Inferior parietal cortex (tissue), 1 donor: ENCODE measurements around the gene SLC25A34.

Experiments used
- DNase-seq: peaks from one replicate; pipeline ENCODE4 v3.0.0-alpha.2; 2016; ENCODE audit errors: extremely low spot score

SLC25A34 gene

DNA sequence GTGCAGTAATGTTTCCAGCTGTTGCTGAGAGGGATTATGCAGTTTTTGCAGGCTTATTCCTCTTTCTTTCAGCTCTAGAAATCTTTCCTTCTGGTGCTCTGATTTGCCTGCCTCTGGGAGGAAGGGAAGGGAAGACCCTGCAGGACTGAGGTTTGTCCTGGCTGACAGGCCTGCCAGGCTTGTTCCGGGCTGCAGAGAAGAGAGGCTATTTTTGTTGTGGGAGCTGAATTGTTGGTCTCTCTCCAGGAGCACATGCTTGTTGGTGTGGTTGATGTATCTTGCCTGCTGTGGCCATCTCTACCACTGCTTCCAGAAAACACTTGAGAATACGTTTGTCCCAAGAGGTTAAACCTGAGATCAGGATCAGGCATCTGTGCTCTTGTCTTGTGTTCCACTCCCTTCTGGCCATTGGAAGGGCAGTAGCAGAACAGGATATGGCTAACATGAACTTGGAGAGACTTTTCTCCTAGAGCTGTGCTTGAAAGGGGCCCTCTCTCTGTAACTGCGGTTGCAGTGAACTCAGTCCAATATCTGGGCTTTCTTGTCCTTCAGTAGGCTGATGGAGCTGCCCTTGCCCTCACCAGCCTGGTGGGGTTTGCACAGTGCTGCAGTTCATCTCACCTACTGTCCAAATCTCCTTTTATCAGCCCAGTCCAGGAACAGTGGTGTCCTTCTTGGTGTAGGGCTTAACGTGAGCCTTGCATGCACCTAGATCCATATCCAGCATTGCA is 21.5 kb upstream of the SLC25A34 start:
- DNase-seq = peak; percentile 70

- no peak for DNase-seq
Observed at GRCh38 chr1:15717418-15718125, 18.5 kb upstream of the SLC25A34 start.

DNA sequence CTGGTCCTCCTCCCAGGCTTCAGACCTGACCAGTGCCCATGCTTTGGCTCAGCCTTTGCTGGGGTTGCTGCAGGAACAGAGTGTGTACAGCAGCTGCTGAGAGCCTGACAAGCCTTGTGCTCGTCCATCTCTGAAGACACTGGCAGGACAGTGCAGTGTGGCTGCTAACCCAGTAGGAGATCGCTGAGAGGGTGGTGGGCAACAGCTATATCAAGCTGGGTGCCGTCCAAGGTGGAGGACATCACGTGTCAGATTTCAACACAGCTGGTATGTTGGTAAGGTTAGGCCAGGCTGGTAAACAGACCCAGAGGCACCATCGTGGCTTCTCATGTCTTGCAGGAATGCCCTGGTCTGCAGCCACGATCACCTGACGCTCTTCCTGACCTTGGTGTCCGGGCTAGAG is 17.9 kb upstream of the SLC25A34 start:
- DNase-seq = no peak

- DNase-seq = no peak
Observed at GRCh38 chr1:15719381-15720120, 16.5 kb upstream of the SLC25A34 start.

GRCh38 chr1:15720861-15721260 is 15.2 kb upstream of the SLC25A34 start:
- DNase-seq = no peak

DNA sequence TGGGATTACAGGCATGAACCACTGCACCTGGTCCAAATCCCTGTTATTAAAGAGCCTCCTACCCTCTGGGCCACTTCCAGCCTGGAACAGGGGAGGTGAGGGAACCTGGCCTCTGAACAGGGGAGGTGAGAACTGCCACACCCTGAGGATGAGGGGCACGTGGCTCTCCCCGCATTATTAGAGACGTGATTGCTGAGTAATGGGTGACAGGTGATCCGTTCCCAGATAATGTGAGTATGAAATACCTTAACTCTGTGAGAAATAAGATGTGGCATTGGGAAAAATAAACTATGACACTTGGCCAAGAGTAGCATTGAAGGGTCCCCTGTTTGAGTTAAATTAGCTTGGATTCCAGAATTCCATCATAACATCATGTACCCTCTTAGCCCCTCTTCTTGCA is 13.6 kb upstream of the SLC25A34 start:
- no peak for DNase-seq

GRCh38 chr1:15722836-15723532 is 13.1 kb upstream of the SLC25A34 start:
- DNase-seq = no peak

- DNase-seq = no peak
Observed at GRCh38 chr1:15723631-15724246, 12.3 kb upstream of the SLC25A34 start.

GRCh38 chr1:15724949-15725880 is 10.8 kb upstream of the SLC25A34 start:
- no peak for DNase-seq

DNA sequence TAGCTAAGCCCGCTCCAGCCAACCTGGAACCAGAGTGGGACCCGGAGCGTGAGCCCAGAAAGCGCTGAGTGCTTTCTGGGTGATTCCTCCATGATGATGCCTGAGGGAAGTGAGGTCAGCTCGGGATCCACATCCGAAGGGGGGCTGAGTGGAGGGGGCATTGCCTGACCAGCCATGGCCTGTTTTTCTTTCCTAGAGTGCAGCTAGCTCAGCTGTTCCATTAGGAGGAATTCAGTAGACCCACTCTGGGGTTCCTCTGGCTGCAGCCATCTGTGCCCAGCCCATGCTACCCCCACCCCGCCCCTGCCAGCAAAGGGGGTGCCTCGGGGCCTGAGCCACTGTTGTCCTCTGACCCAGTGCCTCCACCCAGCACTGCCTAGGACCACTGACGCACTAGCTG is 9.6 kb upstream of the SLC25A34 start:
- DNase-seq = no peak

- no peak for DNase-seq
Observed at GRCh38 chr1:15727021-15727420, 9.0 kb upstream of the SLC25A34 start.

DNA sequence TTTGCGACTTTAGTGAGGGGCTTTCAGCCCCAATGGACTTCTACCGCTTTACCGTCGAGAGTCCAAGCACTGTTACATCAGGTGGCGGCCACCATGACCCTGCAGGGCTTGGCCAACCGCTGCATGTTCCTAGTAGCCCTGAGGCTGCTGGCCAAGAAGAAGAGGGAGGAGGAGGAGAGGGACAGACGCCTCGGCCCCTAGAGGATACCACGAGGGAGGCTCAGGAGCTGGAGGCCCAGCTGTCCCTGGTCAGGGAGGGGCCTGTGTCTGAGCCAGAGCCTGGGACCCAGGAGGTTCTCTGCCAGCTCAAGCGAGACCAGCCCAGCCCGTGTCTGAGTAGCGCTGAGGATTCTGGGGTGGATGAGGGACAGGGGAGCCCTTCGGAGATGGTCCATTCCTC is 8.6 kb upstream of the SLC25A34 start:
- no peak for DNase-seq

- DNase-seq = no peak
Observed at GRCh38 chr1:15727866-15728534, 8.1 kb upstream of the SLC25A34 start.

DNA sequence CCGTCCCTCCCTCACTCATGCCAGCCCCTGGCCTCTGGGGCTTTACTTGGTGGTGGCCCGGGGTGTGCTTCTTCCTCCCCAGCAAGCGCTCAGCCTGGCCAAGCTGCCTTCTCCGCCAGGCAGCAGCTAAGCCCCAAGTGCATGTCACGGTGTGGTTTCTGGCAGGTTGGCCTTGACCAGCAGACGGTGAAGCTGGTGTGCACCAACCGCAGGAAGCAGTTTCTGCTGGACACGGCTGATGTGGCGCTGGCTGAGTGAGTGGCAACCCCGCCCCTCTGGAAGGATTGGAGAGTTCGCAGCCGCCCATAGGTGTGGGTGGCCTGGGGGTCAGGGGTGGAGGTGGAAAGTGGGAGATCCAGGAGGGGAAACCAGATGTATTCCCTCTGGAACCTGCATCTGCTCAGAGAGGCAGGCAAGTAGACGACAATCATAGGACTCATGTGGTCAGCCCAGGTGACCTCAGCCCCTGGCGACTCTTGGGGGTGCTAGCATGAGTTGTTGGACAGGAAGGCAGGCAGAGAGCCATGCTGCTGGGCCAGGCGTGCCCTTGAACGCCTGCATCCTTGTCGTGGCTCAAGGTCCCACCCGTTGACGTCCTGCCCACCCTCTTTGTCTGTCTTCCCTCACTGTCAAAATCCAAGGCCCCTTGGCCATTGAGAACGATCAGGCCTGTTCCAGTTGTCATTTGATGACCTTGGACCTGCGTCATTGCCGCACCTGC is 7.0 kb upstream of the SLC25A34 start:
- DNase-seq = no peak

DNA sequence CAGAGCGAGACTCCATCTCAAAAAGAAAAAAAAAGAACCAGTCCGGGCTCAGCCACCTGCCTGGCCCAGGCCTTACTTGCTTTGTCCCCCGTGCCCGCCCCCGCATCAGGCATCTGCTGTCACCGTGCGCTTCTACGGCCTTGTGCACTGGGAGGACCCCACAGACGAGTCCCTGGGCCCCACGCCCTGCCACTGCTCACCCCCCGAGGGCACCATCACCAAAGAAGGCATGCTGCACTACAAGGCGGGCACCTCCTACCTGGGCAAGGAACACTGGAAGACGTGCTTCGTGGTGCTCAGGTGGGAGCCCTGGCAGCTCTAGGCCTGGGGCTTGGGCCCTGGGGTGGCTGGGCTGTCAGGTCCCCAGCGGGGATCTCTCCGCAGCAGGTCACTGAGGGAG is 5.6 kb upstream of the SLC25A34 start:
- DNase-seq = no peak

- no peak for DNase-seq
Observed at GRCh38 chr1:15730936-15731335, 5.1 kb upstream of the SLC25A34 start.

DNA sequence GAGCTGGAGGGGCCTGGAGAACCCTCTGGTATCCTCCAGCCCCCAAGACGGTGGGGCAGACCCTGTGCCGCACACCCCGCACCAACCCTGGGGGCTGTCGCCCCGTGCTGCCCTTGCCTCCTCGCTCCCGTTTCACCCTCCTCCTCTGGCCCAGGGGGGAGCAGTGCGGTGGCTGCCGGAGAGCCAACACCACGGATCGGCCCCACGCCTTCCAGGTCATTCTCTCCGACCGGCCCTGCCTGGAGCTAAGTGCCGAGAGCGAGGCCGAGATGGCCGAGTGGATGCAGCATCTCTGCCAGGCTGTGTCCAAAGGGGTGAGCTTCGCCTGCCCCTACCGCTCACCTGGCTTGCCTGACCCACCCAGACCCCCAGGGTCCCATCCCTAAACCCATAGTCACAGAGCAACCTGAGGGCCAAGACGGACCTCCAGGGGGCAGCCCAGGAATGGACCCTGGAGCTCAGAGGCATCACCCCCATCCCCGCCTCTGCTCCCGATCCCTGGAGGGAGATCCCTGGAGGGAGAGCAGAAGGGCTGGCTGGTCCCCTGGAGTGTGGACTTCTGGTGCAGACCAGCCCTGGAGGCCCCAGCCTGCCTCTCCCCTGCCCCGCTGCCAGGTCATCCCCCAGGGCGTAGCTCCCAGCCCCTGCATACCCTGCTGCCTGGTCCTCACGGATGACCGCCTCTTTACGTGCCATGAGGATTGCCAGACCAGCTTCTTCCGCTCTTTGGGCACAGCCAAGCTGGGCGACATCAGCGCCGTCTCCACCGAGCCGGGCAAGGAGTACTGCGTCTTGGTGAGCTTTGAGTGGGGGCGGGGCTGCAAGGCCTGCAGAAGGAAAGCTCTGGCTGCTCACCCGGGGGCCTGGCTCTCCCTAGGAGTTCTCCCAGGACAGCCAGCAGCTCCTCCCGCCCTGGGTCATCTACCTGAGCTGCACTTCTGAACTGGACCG is 4.0 kb upstream of the SLC25A34 start:
- no peak for DNase-seq

DNA sequence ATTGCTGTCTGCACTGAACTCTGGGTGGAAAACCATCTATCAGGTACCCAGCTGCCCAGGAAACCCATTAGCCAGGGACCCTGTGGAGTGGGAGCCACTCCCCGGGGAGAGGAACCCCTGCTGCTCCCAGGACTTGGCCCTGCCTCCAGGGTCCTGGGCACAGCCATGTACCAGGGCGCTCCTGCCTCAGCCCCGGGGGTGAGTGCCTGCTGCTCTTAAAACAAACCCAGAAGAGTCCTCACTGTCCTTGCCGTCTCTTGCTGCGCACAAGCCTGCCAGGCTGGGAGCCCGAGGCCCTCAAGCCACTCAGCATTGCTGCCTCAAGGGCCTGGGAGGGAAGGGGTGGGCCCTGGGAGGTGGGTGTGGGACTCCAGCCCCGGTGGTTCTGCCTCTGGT is 3.4 kb upstream of the SLC25A34 start:
- DNase-seq = no peak
